MCF 10A (cell line): ENCODE measurements around the gene NAALADL2. TPM values are rescaled to one million over a fixed set of nuclear protein-coding genes. Genes with fewer than 3 reads are reported as not detected.
"Not testable (repeated sequence)": the region's sequence is repeated elsewhere in the genome, so short reads cannot be mapped to it uniquely, and the experiment has no call there.

Source experiments
- BruUV-seq: library from RNA; stranded (reverse); fragments of 400-500 nt; replicated peaks from 2 replicates; lab custom pipeline; 2021; lab: Mats Ljungman, UMichigan
- CTCF ChIA-PET: fragments of 300-600 bp; sonication (Branson Sonifier 250); formaldehyde crosslinking; extraction: SDS; loops from one replicate; lab custom pipeline; 2021; ENCODE audit warnings: antibody characterized with exemption, inconsistent platforms; lab: Yijun Ruan, JAX
- POLR2A ChIA-PET: fragments of 300-600, 350-650 bp; sonication (Branson Sonifier 250); formaldehyde crosslinking; extraction: SDS; loops from one replicate; lab custom pipeline; 2020; ENCODE audit warnings: antibody characterized with exemption, inconsistent platforms; lab: Yijun Ruan, JAX
- DNase-seq: peaks from one replicate; pipeline ENCODE4 v3.0.0-alpha.2; 2018; ENCODE audit not compliant: unreplicated experiment
- H3K27ac Mint-ChIP-seq: one replicate; pipeline ENCODE4 v1.8.0; 2022; ENCODE audit warnings: mild to moderate bottlenecking, low read depth, mixed read lengths; ENCODE audit not compliant: unreplicated experiment
- H3K27me3 Mint-ChIP-seq: one replicate; pipeline ENCODE4 v1.8.0; 2022; ENCODE audit warnings: mixed read lengths; ENCODE audit not compliant: insufficient read depth, unreplicated experiment
- H3K36me3 Mint-ChIP-seq: one replicate; pipeline ENCODE4 v1.8.0; 2022; ENCODE audit warnings: mild to moderate bottlenecking, moderate library complexity, mixed read lengths; ENCODE audit not compliant: insufficient read depth, unreplicated experiment
- H3K4me1 Mint-ChIP-seq: one replicate; pipeline ENCODE4 v1.8.0; 2022; ENCODE audit warnings: mixed read lengths; ENCODE audit not compliant: insufficient read depth, unreplicated experiment
- H3K4me3 Mint-ChIP-seq: one replicate; pipeline ENCODE4 v1.8.0; 2022; ENCODE audit warnings: mild to moderate bottlenecking, moderate library complexity, mixed read lengths; ENCODE audit not compliant: unreplicated experiment
- H3K9me3 Mint-ChIP-seq: one replicate; pipeline ENCODE4 v1.8.0; 2022; ENCODE audit warnings: mixed read lengths; ENCODE audit not compliant: unreplicated experiment
- CTCF ChIP-seq: fragments of 200-600 bp; IDR thresholded peaks from one replicate; pipeline ENCODE4 v1.8.0; 2022; ENCODE audit warnings: antibody characterized with exemption, mild to moderate bottlenecking; ENCODE audit not compliant: unreplicated experiment
- intact Hi-C: fragments of 100-400 bp; cut with micrococcal nuclease; formaldehyde crosslinking; loops from 2 replicates; pipeline ENCODE4 v1.14.1; 2022
- total RNA-seq: library from RNA; stranded (reverse); gene quantifications from 2 replicates; pipeline ENCODE4 v1.2.3, GENCODE V29; 2022

NAALADL2 gene
- total RNA-seq, 1 experiment from 2014 or later, result 4.2 TPM

DNA sequence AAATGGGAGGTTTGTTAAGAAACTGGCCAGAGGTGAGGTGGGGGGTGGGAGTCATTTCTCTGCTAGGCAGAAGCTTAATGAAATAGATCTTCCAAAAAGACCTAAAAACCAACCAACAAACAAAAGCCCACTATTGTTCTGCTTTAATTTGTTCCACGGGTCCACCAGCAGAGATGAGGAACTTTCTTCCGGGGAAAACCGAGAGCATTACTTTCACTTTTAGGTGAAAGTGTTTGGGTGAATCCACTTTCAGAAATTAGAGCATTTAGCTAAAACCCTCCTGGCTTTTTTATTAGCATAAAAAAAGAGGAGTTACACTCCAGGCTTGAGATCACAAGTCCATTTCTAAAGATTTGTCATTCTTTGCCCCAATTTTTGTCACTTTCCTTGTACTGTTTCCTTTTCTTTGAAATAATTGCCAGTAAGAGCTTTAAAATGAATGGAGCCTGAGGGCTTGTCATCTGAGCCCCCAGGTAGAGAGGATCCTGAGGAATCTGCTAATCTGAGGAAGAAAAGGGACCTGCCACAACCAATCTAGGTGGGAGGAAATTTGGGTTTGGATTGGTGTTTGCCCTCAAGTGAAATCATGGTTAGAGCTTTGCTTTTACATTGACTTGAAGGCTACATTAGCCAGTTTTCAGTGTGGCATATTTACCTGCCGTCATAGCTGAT lies 667.6 kb downstream of the NAALADL2 start:
- no peak for TF ChIP-seq CTCF
- H3K4me1 Mint-ChIP-seq, result no peaks in the 10 kb centered on the region
- BruUV-seq, result no TSS peak
- H3K27me3 Mint-ChIP-seq, result no peaks in the 10 kb centered on the region
- ChIA-PET POLR2A (interaction anchor here (0.6 kb wide), 1 partner anchor 344 kb away, joined by 3 read pairs; no protein-coding TSS in a partner anchor), CTCF (interaction anchor here (0.7 to 0.8 kb wide), 2 partner anchors 13 to 267 kb away, joined by 3 to 5 read pairs; no protein-coding TSS in a partner anchor)
- H3K9me3 Mint-ChIP-seq, result no peaks in the 10 kb centered on the region
- intact Hi-C loops, result no loop called here
- H3K4me3 Mint-ChIP-seq, result peak overlapping the region; percentile 73
- H3K36me3 Mint-ChIP-seq, result no peaks in the 10 kb centered on the region
- peak overlapping the region; percentile 85 for H3K27ac Mint-ChIP-seq
- peak; percentile 3 for DNase-seq

DNA sequence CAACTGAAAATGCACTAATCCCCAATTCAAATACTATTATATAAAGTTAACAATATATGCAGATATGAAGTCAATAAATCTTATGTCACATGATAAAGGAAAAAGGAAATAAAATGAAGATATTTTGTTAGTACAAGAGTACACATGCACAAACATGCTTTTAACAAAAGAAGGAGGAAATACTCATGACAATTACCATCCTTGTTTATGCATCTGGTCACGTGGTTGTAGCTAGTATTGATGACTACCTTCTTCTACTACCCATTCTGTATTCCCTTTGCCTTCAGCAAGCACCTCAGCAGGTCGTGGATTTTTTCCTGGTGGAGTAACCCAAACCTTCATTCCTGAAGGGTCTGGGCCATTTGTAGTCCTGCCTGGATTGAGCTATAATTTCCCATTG lies 669.6 kb downstream of the NAALADL2 start:
- H3K27me3 Mint-ChIP-seq, H3K4me3 Mint-ChIP-seq, POLR2A ChIA-PET: not testable (repeated sequence)

DNA sequence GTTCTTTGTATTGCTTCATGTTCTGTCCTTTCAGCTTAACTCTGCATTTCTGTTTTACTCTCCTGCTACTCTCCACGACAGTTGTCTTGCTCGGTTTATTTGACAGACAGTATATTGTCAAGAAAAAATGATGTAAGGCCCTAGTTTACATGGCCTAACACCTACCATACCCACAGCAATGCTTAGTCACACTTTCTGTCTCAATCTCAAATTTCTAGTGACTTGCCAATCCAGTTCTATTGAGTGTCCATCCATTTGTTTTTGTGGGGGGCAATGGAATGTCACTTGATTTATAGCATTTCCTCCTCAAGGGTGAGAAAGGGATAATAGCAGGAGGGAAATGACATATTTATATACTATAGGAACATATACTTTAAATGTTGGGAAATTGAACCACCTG lies 676.2 kb downstream of the NAALADL2 start:
- BruUV-seq, result no TSS peak
- Mint-ChIP-seq H3K36me3 (no peaks in the 10 kb centered on the region), H3K4me3 (no peak overlapping the region), H3K27me3 (no peaks in the 10 kb centered on the region), H3K9me3 (no peaks in the 10 kb centered on the region), H3K27ac (no peak overlapping the region), H3K4me1 (no peaks in the 10 kb centered on the region)
- ChIA-PET CTCF (interaction anchor here (0.6 kb wide), 1 partner anchor 26 kb away, joined by 3 read pairs; no protein-coding TSS in a partner anchor), POLR2A (no interaction called here)
- intact Hi-C loops, result no loop called here
- TF ChIP-seq CTCF, result no peak
- no peak for DNase-seq

More for the DNA sequence above, 669.6 kb downstream of the NAALADL2 start:
- intact Hi-C loops, H3K27ac Mint-ChIP-seq, BruUV-seq, DNase-seq, H3K36me3 Mint-ChIP-seq, H3K9me3 Mint-ChIP-seq, CTCF ChIA-PET, H3K4me1 Mint-ChIP-seq: not testable (repeated sequence)

GRCh38 chr3:175546115-175546514 lies 687.0 kb downstream of the NAALADL2 start:
- Mint-ChIP-seq H3K27ac (no peak overlapping the region), H3K27me3 (no peaks in the 10 kb centered on the region), H3K4me3 (no peak overlapping the region), H3K9me3 (peaks cover 6% of the 10 kb centered on the region), H3K36me3 (no peaks in the 10 kb centered on the region), H3K4me1 (no peaks in the 10 kb centered on the region)
- intact Hi-C loops, result no loop called here
- no peak for DNase-seq
- no peak for TF ChIP-seq CTCF
- CTCF ChIA-PET, result no interaction called here
- POLR2A ChIA-PET, result no interaction called here
- no TSS peak for BruUV-seq
